H9 (cell line): ENCODE results near the gene SH3TC1. TPM values are rescaled to one million over a fixed set of nuclear protein-coding genes. Genes with fewer than 3 reads are reported as not detected.

Experiments
- DNase-seq: peaks from one replicate; pipeline ENCODE4 v3.0.0-alpha.2; 2017
- H2AFZ ChIP-seq: one replicate; pipeline ENCODE4 v1.6.1; 2013; ENCODE audit warnings: mild to moderate bottlenecking, low read length, control low read depth, moderate library complexity
- H2AK5ac ChIP-seq: 2 replicates; pipeline ENCODE4 v1.6.1; 2013; ENCODE audit warnings: low read length, control low read depth, mixed read lengths; ENCODE audit not compliant: insufficient read length
- H2BK120ac ChIP-seq: one replicate; pipeline ENCODE4 v1.6.1; 2013; ENCODE audit warnings: low read depth, mild to moderate bottlenecking, low read length, control low read depth, inconsistent platforms; ENCODE audit not compliant: poor library complexity, severe bottlenecking
- H2BK12ac ChIP-seq: 2 replicates; pipeline ENCODE4 v1.6.1; 2013; ENCODE audit warnings: low read length, control low read depth, mixed read lengths, low read depth; ENCODE audit not compliant: insufficient read length
- H2BK15ac ChIP-seq: 2 replicates; pipeline ENCODE4 v1.6.1; 2013; ENCODE audit warnings: low read depth, low read length, control low read depth
- H2BK20ac ChIP-seq: one replicate; pipeline ENCODE4 v1.6.1; 2013; ENCODE audit warnings: low read depth, mild to moderate bottlenecking, low read length, control low read depth, inconsistent platforms; ENCODE audit not compliant: poor library complexity, severe bottlenecking
- H2BK5ac ChIP-seq: 2 replicates; pipeline ENCODE4 v1.6.1; 2013; ENCODE audit warnings: low read length, control low read depth, mixed read lengths; ENCODE audit not compliant: insufficient read length
- H3K14ac ChIP-seq: 2 replicates; pipeline ENCODE4 v1.6.1; 2013; ENCODE audit warnings: low read length, control low read depth; ENCODE audit not compliant: insufficient read depth
- H3K18ac ChIP-seq: 2 replicates; pipeline ENCODE4 v1.6.1; 2013; ENCODE audit warnings: low read depth, mild to moderate bottlenecking, mixed read lengths, low read length, control low read depth; ENCODE audit not compliant: insufficient read length
- H3K23ac ChIP-seq: 2 replicates; pipeline ENCODE4 v1.6.1; 2013; ENCODE audit warnings: low read length, control low read depth, mixed read lengths, low read depth; ENCODE audit not compliant: insufficient read length
- H3K23me2 ChIP-seq: 2 replicates; pipeline ENCODE4 v1.6.1; 2013; ENCODE audit warnings: low read depth, mild to moderate bottlenecking, mixed read lengths, low read length, control low read depth; ENCODE audit not compliant: insufficient read length, poor library complexity, severe bottlenecking
- H3K27ac ChIP-seq: 2 replicates; pipeline ENCODE4 v1.5.1; 2013; ENCODE audit warnings: low read length, control low read depth, mixed read lengths, low read depth; ENCODE audit not compliant: insufficient read length
- H3K27me3 ChIP-seq: 2 replicates; pipeline ENCODE4 v1.6.1; 2013; ENCODE audit warnings: low read length, control low read depth, inconsistent platforms; ENCODE audit not compliant: insufficient read depth
- H3K4ac ChIP-seq: 2 replicates; pipeline ENCODE4 v1.6.1; 2013; ENCODE audit warnings: low read depth, mild to moderate bottlenecking, control low read depth, inconsistent platforms, low read length, moderate library complexity
- H3K4me1 ChIP-seq: 2 replicates; pipeline ENCODE4 v1.6.1; 2013; ENCODE audit warnings: low read length, control low read depth, inconsistent platforms; ENCODE audit not compliant: insufficient read depth
- H3K4me2 ChIP-seq: 2 replicates; pipeline ENCODE4 v1.6.1; 2013; ENCODE audit warnings: low read length, control low read depth, mixed read lengths; ENCODE audit not compliant: insufficient read length, insufficient read depth
- H3K56ac ChIP-seq: 2 replicates; pipeline ENCODE4 v1.6.1; 2013; ENCODE audit warnings: low read depth, mild to moderate bottlenecking, mixed read lengths, low read length, control low read depth; ENCODE audit not compliant: insufficient read length
- H3K79me1 ChIP-seq: 2 replicates; pipeline ENCODE4 v1.6.1; 2013; ENCODE audit warnings: low read depth, mild to moderate bottlenecking, moderate library complexity, low read length, control low read depth, inconsistent platforms; ENCODE audit not compliant: insufficient read depth, poor library complexity, severe bottlenecking
- H3K79me2 ChIP-seq: 2 replicates; pipeline ENCODE4 v1.6.1; 2013; ENCODE audit warnings: low read length, control low read depth, inconsistent platforms; ENCODE audit not compliant: insufficient read depth
- H3K9ac ChIP-seq: 2 replicates; pipeline ENCODE4 v1.6.1; 2013; ENCODE audit warnings: low read length, control low read depth, mixed read lengths; ENCODE audit not compliant: insufficient read length; ENCODE audit errors: extremely low read depth
- H3K9me3 ChIP-seq: one replicate; pipeline ENCODE4 v1.6.1; 2013; ENCODE audit warnings: low read depth, low read length, inconsistent platforms; ENCODE audit not compliant: control insufficient read depth
- H3T11ph ChIP-seq: one replicate; pipeline ENCODE4 v1.6.1; 2013; ENCODE audit warnings: mild to moderate bottlenecking, low read length, control low read depth, inconsistent platforms
- H4K20me1 ChIP-seq: one replicate; pipeline ENCODE4 v1.6.1; 2013; ENCODE audit not compliant: control insufficient read depth, insufficient read length, insufficient read depth
- H4K5ac ChIP-seq: 2 replicates; pipeline ENCODE4 v1.6.1; 2013; ENCODE audit warnings: low read depth, mild to moderate bottlenecking, mixed read lengths, low read length, control low read depth; ENCODE audit not compliant: insufficient read length
- H4K8ac ChIP-seq: replicated peaks from 2 replicates; pipeline ENCODE4 v1.6.1; 2013; ENCODE audit warnings: low read length, control low read depth, mixed read lengths, low read depth; ENCODE audit not compliant: insufficient read length
- H4K91ac ChIP-seq: 2 replicates; pipeline ENCODE4 v1.6.1; 2013; ENCODE audit warnings: low read depth, mild to moderate bottlenecking, moderate library complexity, mixed read lengths, low read length, control low read depth; ENCODE audit not compliant: insufficient read length
- H3K27ac Mint-ChIP-seq, 3 experiments: 2 replicates in 2 of 3; 3 replicates in 1 of 3; pipeline ENCODE4 v1.8.0; 2020 to 2021; ENCODE audit warnings: mixed read lengths in 3 of 3, mild to moderate bottlenecking in 1 of 3, moderate library complexity in 1 of 3
- H3K27me3 Mint-ChIP-seq: 2 replicates; pipeline ENCODE4 v1.8.0; 2021; ENCODE audit warnings: low read depth, mild to moderate bottlenecking, moderate library complexity, mixed read lengths
- H3K36me3 Mint-ChIP-seq, 3 experiments: 2 replicates in 2 of 3; 3 replicates in 1 of 3; pipeline ENCODE4 v1.8.0; 2020 to 2021; ENCODE audit warnings: low read depth in 3 of 3, mixed read lengths in 3 of 3; ENCODE audit not compliant: insufficient read depth in 1 of 3
- H3K4me1 Mint-ChIP-seq, 2 experiments: 2 replicates each; pipeline ENCODE4 v1.8.0; 2020; ENCODE audit warnings: mixed read lengths in 2 of 2
- H3K4me3 Mint-ChIP-seq, 2 experiments: 2 replicates in 1 of 2; 3 replicates in 1 of 2; pipeline ENCODE4 v1.8.0; 2020 to 2021; ENCODE audit warnings: mild to moderate bottlenecking in 2 of 2, mixed read lengths in 2 of 2, moderate library complexity in 1 of 2
- H3K9me3 Mint-ChIP-seq, 2 experiments: 2 replicates in 1 of 2; 3 replicates in 1 of 2; pipeline ENCODE4 v1.8.0; 2020; ENCODE audit warnings: mild to moderate bottlenecking in 2 of 2, mixed read lengths in 2 of 2, moderate library complexity in 1 of 2
- CTCF ChIP-seq: fragments of 200-600 bp; sonication (generic); conservative IDR thresholded peaks from 3 replicates; pipeline ENCODE4 v1.8.0; 2021; ENCODE audit warnings: antibody characterized with exemption, mild to moderate bottlenecking
- WGBS: extraction: QIAGEN DNeasy Blood & Tissue Kit; methylation state at CpG from one replicate; pipeline ENCODE4 v1.1.7; 2013; ENCODE audit warnings: missing lambda C conversion rate, low lambda C conversion rate, mixed read lengths; ENCODE audit not compliant: insufficient read length; ENCODE audit errors: extremely low coverage; 5-methylcytosine and 5-hydroxymethylcytosine counted together
- total RNA-seq: library from RNA; stranded (reverse); gene quantifications from 2 replicates; pipeline ENCODE4 v1.2.1, GENCODE V29; 2021

SH3TC1 gene
- total RNA-seq, 1 experiment from 2014 or later = 0.74 TPM

- Histone ChIP-seq H2AFZ (no peak overlapping the region), H2AK5ac (no peak overlapping the region), H3K23ac (no peak overlapping the region), H4K91ac (no peak overlapping the region), H3K9ac (no peak overlapping the region), H3K27ac (no peak overlapping the region), H3K18ac (no peak overlapping the region), H2BK15ac (no peak overlapping the region), H3K23me2 (no peaks in the 10 kb centered on the region), H3K27me3 (no peaks in the 10 kb centered on the region), H3K9me3 (no peaks in the 10 kb centered on the region), H3K79me1 (no peaks in the 10 kb centered on the region), H3K56ac (no peak overlapping the region), H4K20me1 (no peaks in the 10 kb centered on the region), H2BK5ac (no peak overlapping the region), H4K8ac (no peak overlapping the region), H3K79me2 (no peaks in the 10 kb centered on the region), H3K14ac (no peak overlapping the region), H3K4ac (no peak overlapping the region), H3K4me1 (no peaks in the 10 kb centered on the region), H2BK20ac (no peak overlapping the region), H3T11ph (no peak overlapping the region), H2BK12ac (no peak overlapping the region), H3K4me2 (no peak overlapping the region), H2BK120ac (no peak overlapping the region), H4K5ac (no peak overlapping the region)
- Mint-ChIP-seq H3K4me1 (peaks cover 4 to 6% of the 10 kb centered on the region in 2 experiments), H3K9me3 (no peaks in the 10 kb centered on the region), H3K36me3 (no peaks in the 10 kb centered on the region), H3K27me3 (no peaks in the 10 kb centered on the region; the same call in 1 of the 2 replicates), H3K27ac (no peak overlapping the region; a peak in 1 of 7 replicates), H3K4me3 (no peak overlapping the region)
- WGBS = no CpG with 5 or more reads among the region's 20 CpGs
- no peak for DNase-seq
- no peak for TF ChIP-seq CTCF
Observed at GRCh38 chr4:8218371-8219031, 19.4 kb downstream of the SH3TC1 start.
